Tibial nerve (tissue), 4 donors: ENCODE measurements around the gene CLIP2. TPM values are rescaled to one million over a fixed set of nuclear protein-coding genes. Genes with fewer than 3 reads are reported as not detected.
"Not testable (repeated sequence)": the region's sequence is repeated elsewhere in the genome, so short reads cannot be mapped to it uniquely, and the experiment has no call there.

ENCODE experiments used
- DNase-seq, 2 donors: peaks; one replicate each; pipeline ENCODE4 v3.0.0-alpha.2; 2019; ENCODE audit warnings: low spot score in 2 of 2
- H3K27ac ChIP-seq, 4 donors: fragments of 200-600 bp; sonication (generic) in 3 of 4; one replicate each; pipeline ENCODE4 v1.5.1; 2017 to 2019; ENCODE audit warnings: mild to moderate bottlenecking in 1 of 4
- H3K27me3 ChIP-seq, 2 donors: fragments of 200-600 bp; sonication (generic) in 1 of 2; one replicate each; pipeline versions ENCODE4 v1.5.1 to v1.6.0; 2017 to 2019
- H3K36me3 ChIP-seq, 3 donors: fragments of 200-600 bp; sonication (generic); one replicate each; pipeline ENCODE4 v1.5.1; 2018 to 2019
- H3K4me1 ChIP-seq, 4 donors: fragments of 200-600 bp; sonication (generic) in 3 of 4; one replicate each; pipeline ENCODE4 v1.5.1; 2017 to 2019
- H3K4me3 ChIP-seq, 4 donors: fragments of 200-600 bp; sonication (generic) in 3 of 4; one replicate each; pipeline ENCODE4 v1.5.1; 2017 to 2019; ENCODE audit warnings: mild to moderate bottlenecking in 1 of 4, moderate library complexity in 1 of 4
- H3K9me3 ChIP-seq, 4 donors: fragments of 200-600 bp; sonication (generic) in 3 of 4; one replicate each; pipeline ENCODE4 v1.5.1; 2017 to 2019
- EP300 ChIP-seq, 2 donors: sonication (generic); formaldehyde crosslinking; IDR thresholded peaks; one replicate each; pipeline ENCODE4 v1.6.1; 2017; ENCODE audit warnings: antibody characterized with exemption in 2 of 2, mild to moderate bottlenecking in 1 of 2
- POLR2A ChIP-seq, 2 donors: fragments of 450-650 bp; IDR thresholded peaks; one replicate each; pipeline ENCODE4 v1.6.1; 2017; ENCODE audit warnings: antibody characterized with exemption in 2 of 2, mild to moderate bottlenecking in 2 of 2, moderate library complexity in 2 of 2
- WGBS, 2 donors: methylation state at CpG; one replicate each; pipeline ENCODE4 v1.1.5; 2018; 5-methylcytosine and 5-hydroxymethylcytosine counted together
- total RNA-seq, 4 donors: library from RNA; depleted of rRNA; stranded (reverse); fragments of >200 nt; gene quantifications; one replicate each; pipeline ENCODE4 v1.1.0, GENCODE V29; 2016
- TF ChIP-seq, protein P1 (sequence below), 5 experiments: fragments of 200-600 bp in 3 of 5; fragments of 450-650 bp in 2 of 5; sonication (generic) in 3 of 5; IDR thresholded peaks; one replicate each; pipeline ENCODE4 v1.5.1; 2016 to 2019; ENCODE audit warnings: antibody characterized with exemption in 5 of 5, mild to moderate bottlenecking in 3 of 5, moderate library complexity in 2 of 5

Gene CLIP2
- total RNA-seq, 4 donors from 2014 or later = 42.0 to 48.3 (median 46.3) TPM

DNA sequence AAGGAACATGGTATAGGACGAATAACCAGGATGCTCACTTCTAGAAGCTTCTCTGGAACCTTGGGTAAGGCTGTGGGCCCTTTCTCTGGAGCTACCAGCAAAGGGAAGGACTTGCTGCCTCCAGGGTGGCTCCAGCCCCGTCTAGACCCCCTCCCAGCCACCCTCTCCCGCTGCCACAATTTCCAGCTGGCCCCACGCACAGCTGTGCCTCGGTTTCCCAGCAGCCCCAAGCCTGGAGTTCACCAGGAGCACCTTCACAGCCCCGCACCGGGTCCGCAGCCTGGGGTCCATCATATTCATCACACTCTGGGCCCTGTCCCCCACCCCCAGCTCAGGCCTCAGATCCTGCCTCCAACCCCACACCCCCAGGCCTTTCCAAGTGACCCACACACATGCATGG is 128.9 kb downstream of the CLIP2 start:
- Histone ChIP-seq H3K9me3 (no peaks in the 10 kb centered on the region), H3K27ac (peak overlapping the region in 1 of 4 donors; percentile 34), H3K36me3 (no peaks in the 10 kb centered on the region), H3K4me1 (peaks cover 0 to 7% (median 0%) of the 10 kb centered on the region in 4 donors), H3K4me3 (no peak overlapping the region), H3K27me3 (no peaks in the 10 kb centered on the region)
- no peak for TF ChIP-seq POLR2A (IDR thresholded peaks at IDR 0.05)
- TF ChIP-seq, protein P1, sequence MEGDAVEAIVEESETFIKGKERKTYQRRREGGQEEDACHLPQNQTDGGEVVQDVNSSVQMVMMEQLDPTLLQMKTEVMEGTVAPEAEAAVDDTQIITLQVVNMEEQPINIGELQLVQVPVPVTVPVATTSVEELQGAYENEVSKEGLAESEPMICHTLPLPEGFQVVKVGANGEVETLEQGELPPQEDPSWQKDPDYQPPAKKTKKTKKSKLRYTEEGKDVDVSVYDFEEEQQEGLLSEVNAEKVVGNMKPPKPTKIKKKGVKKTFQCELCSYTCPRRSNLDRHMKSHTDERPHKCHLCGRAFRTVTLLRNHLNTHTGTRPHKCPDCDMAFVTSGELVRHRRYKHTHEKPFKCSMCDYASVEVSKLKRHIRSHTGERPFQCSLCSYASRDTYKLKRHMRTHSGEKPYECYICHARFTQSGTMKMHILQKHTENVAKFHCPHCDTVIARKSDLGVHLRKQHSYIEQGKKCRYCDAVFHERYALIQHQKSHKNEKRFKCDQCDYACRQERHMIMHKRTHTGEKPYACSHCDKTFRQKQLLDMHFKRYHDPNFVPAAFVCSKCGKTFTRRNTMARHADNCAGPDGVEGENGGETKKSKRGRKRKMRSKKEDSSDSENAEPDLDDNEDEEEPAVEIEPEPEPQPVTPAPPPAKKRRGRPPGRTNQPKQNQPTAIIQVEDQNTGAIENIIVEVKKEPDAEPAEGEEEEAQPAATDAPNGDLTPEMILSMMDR (IDR thresholded peaks at IDR 0.05) = no peak
- TF ChIP-seq EP300 (IDR thresholded peaks at IDR 0.05) = no peak
- DNase-seq = no peak
- WGBS, 2 donors = 75 to 85% methylated on average over 8 of the region's 8 CpGs

DNA sequence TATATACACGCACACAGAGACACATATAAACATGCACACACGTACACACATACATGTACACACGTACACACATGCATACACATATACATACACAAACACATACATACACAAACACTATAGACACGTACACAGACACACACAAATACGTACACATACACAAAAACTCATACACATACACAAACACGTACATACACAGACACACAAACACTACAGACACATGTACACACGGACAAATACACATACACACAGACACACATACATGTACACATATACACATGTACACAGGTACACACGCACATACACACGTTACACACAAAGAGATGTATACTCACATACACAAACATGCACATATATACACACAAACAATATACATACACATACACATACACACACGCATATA is 129.3 kb downstream of the CLIP2 start:
- no peak for DNase-seq
- Histone ChIP-seq H3K9me3 (no peaks in the 10 kb centered on the region), H3K27ac (no peak overlapping the region), H3K36me3 (no peaks in the 10 kb centered on the region), H3K27me3 (no peaks in the 10 kb centered on the region), H3K4me1 (peaks cover 0 to 7% (median 0%) of the 10 kb centered on the region in 4 donors), H3K4me3 (no peak overlapping the region)
- WGBS, 2 donors = 84 to 92% methylated on average over 10 of the region's 10 CpGs
- TF ChIP-seq, protein P1 (IDR thresholded peaks at IDR 0.05) = no peak
- TF ChIP-seq POLR2A (IDR thresholded peaks at IDR 0.05) = no peak
- TF ChIP-seq EP300 (IDR thresholded peaks at IDR 0.05) = no peak

DNA sequence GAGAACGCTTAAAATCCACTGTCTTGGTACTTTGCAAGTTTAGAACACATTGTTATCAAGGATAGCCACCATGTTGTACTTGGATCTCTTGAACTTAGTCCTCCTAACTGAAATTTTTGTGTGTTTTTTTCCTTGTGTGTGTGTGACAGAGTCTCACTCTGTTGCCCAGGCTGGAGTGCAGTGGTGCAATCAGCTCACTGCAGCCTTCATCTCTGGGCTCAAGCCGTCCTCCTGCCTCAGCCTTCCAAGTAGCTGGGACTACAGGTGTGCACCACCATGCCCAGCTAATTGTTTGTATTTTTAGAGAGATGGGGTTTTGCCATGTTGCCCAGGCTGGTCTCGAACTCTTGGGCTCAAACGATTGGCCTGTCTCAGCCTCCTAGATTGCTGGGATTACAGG is 130.0 kb downstream of the CLIP2 start:
- not testable (repeated sequence) for H3K4me1 ChIP-seq, H3K4me3 ChIP-seq, H3K9me3 ChIP-seq, H3K36me3 ChIP-seq, H3K27ac ChIP-seq, DNase-seq, H3K27me3 ChIP-seq
- 52 to 70% methylated on average over 3 to 4 of the region's 4 CpGs for WGBS, 2 donors

DNA sequence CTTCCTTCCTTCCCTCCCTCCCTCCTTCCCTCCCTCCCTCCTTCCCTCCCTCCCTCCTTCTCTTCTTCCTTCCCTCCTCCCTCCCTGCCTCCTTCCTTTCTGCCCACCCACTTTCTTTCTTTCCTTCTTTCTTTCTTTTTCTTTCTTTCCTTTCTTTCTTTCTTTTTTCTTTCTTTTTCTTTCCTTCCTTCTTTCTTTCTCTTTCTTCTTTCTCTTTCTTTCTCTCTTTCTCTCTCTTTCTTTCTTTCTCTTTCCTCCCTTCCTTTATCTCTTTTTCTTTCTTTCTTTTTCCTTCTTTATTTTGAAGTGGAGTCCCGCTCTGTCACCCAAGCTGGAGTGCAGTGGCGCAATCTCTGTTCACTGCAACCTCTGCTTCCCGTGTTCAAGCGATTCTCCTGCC is 130.8 kb downstream of the CLIP2 start:
- no peaks in the 10 kb centered on the region for H3K9me3 ChIP-seq
- no peaks in the 10 kb centered on the region for H3K36me3 ChIP-seq
- no peaks in the 10 kb centered on the region for H3K27me3 ChIP-seq
- H3K4me1 ChIP-seq = peaks cover 0 to 7% (median 0%) of the 10 kb centered on the region in 4 donors
- no peak overlapping the region for H3K4me3 ChIP-seq
- WGBS, 2 donors = 89 to 92% methylated on average over 4 of the region's 4 CpGs
- DNase-seq = no peak
- no peak overlapping the region for H3K27ac ChIP-seq
- TF ChIP-seq, protein P1 (IDR thresholded peaks at IDR 0.05) = no peak
- no peak for TF ChIP-seq EP300 (IDR thresholded peaks at IDR 0.05)
- TF ChIP-seq POLR2A (IDR thresholded peaks at IDR 0.05) = no peak

DNA sequence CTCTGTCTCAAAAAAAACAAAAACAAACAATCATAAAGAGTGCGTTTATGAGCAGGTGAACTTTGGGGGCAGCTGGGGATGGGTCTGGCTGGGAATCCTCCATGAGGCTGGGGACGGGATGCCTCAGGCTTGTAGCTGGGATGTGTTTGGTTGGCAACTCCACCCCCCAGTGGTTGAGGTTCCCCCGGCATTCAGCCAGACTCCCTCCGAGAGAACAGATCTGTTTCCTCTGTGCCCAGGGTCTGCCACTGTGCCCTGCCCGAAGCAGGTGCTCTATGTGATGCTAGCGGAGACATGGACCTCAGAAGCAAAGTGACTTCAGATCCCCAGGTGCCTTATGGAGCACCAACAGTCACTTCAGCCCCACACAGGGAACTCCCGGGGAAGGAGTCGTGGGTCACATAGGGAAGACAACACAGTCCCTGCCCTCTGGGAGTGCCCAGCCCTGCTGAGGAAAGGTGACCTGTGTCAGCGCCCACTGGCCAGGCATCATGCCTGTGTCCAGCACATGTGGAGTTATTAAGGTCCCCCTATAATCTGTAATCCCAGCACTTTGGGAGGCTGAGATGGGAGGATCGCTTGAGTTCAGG is 135.2 kb downstream of the CLIP2 start:
- Histone ChIP-seq H3K4me1 (no peaks in the 10 kb centered on the region), H3K4me3 (no peak overlapping the region), H3K9me3 (no peaks in the 10 kb centered on the region), H3K27me3 (no peaks in the 10 kb centered on the region), H3K27ac (no peak overlapping the region), H3K36me3 (no peaks in the 10 kb centered on the region)
- TF ChIP-seq, protein P1 (IDR thresholded peaks at IDR 0.05) = no peak
- TF ChIP-seq POLR2A (IDR thresholded peaks at IDR 0.05) = no peak
- no peak for TF ChIP-seq EP300 (IDR thresholded peaks at IDR 0.05)
- no peak for DNase-seq
- 82 to 84% methylated on average over 9 to 10 of the region's 10 CpGs for WGBS, 2 donors

DNA sequence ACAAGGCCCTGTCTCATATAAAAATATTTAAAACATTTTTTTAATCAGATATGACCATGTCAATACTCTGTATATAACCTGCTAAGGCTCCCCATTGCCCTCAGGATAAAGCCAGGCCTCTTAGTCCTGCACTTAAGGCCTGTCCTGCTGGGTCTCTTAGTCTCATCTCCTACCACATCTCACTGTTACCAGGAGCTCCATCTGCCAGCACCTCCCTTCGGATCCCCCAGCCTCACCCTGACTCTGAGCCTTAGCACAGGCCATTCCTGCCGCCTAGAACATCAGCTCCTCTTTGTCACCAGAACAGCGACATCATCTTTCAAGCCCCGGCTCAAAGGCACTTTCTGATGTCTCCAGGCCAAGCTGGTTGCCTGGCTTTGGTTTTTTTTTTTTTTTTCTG is 138.8 kb downstream of the CLIP2 start:
- Histone ChIP-seq H3K27ac (no peak overlapping the region), H3K27me3 (no peaks in the 10 kb centered on the region), H3K9me3 (no peaks in the 10 kb centered on the region), H3K4me1 (no peaks in the 10 kb centered on the region), H3K36me3 (no peaks in the 10 kb centered on the region), H3K4me3 (no peak overlapping the region)
- no peak for DNase-seq
- 85 to 88% methylated on average over 4 of the region's 4 CpGs for WGBS, 2 donors
- TF ChIP-seq EP300 (IDR thresholded peaks at IDR 0.05) (no peak), POLR2A (IDR thresholded peaks at IDR 0.05) (no peak)
- TF ChIP-seq, protein P1 (IDR thresholded peaks at IDR 0.05) = no peak
